Limb (tissue), 2 donors: ENCODE results near the gene RPRML.
A peak's percentile ranks its signal among the peaks of the same experiment; 100 is the strongest.

ENCODE experiments used
- DNase-seq, 2 donors: peaks; one replicate each; pipeline ENCODE4 v3.0.0-alpha.2; 2016; ENCODE audit errors: extremely low spot score in 2 of 2

RPRML gene

GRCh38 chr17:46944931-46945330 is 34.1 kb downstream of the RPRML start:
- no peak for DNase-seq

GRCh38 chr17:46943501-46944393 is 35.3 kb downstream of the RPRML start:
- no peak for DNase-seq

GRCh38 chr17:46943218-46943500 is 35.9 kb downstream of the RPRML start:
- DNase-seq, result no peak

- DNase-seq, result peak; percentile 51 to 79
These were observed 36.4 kb downstream of the RPRML start for GRCh38 chr17:46942441-46943217.

- peak; percentile 75 to 84 for DNase-seq
These were observed 38.2 kb downstream of the RPRML start for GRCh38 chr17:46940692-46941404.

GRCh38 chr17:46935658-46936266 is 43.3 kb downstream of the RPRML start:
- no peak for DNase-seq

- no peak for DNase-seq
These were observed 47.5 kb downstream of the RPRML start for GRCh38 chr17:46931596-46931995.

GRCh38 chr17:46930051-46930450 is 49.0 kb downstream of the RPRML start:
- DNase-seq, result no peak

- DNase-seq, result no peak
These were observed 49.6 kb downstream of the RPRML start for GRCh38 chr17:46929413-46929812.

GRCh38 chr17:46928467-46929261 is 50.4 kb downstream of the RPRML start:
- DNase-seq, result no peak
